ENCODE results near the gene TRANK1. TPM values are rescaled to one million over a fixed set of nuclear protein-coding genes. Genes with fewer than 3 reads are reported as not detected.

The TRANK1 gene
- total and polyA plus RNA-seq, 2 of the 8 experiments (the other 6 are each of a cell fraction or from before 2014, with no cell fraction given): 2.9 to 8.8 TPM

DNA sequence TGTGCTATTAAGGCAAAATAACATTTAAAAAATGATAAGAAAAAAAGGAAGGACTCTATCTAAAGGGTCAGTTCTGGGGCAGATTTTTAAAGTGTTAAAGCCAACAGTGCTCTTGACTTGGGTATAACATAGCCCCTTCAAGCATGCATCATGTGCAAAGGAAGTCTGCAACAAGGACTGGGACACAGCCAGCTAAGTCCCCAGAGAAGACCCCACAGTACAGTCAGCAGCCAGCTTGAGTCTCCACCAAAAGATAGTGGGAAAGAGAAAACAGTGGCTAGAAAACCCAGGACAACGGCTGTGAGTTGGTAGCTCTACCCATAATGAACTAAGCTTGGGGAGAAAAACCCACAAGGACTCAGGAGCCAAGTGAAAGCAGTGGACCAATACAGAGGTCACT lies 94.1 kb downstream of the TRANK1 start:
- no peak overlapping the region for H3K14ac ChIP-seq (ENCODE audit: insufficient read length)
- no peak overlapping the region for H2BK15ac ChIP-seq (ENCODE audit: low read length)
- POLR2A ChIA-PET (ENCODE audit: partially characterized antibody): no interaction called here
- 80% methylated on average over 1 of the region's 1 CpG; no CpG with 5 or more reads in 1 of the 2 experiments for WGBS, 2 experiments (ENCODE audit: extremely low coverage in 1 of 2, insufficient coverage in 1 of 2, insufficient read length in 1 of 2, insufficient replicate concordance in 2 of 2, low coverage in 1 of 2, low lambda C conversion rate in 2 of 2, missing lambda C conversion rate in 1 of 2)
- H3K23ac ChIP-seq (ENCODE audit: insufficient read length): no peak overlapping the region
- no peaks in the 10 kb centered on the region for H4K20me1 ChIP-seq (replicated peaks in 1 of 2; ENCODE audit: control insufficient read depth in 1 of 2, insufficient read depth in 2 of 2, low read length in 2 of 2)
- no peaks in the 10 kb centered on the region for H3K79me1 ChIP-seq (ENCODE audit: low read depth, low read length)
- H2AFZ ChIP-seq (ENCODE audit: low read length): no peak overlapping the region
- no peaks in the 10 kb centered on the region for H3K4me1 ChIP-seq (replicated peaks in 1 of 4; ENCODE audit: control insufficient read depth in 3 of 4, insufficient read depth in 4 of 4, low read length in 3 of 4)
- H4K8ac ChIP-seq (ENCODE audit: extremely low read depth, insufficient read depth, low read length): no peak overlapping the region
- H2AK5ac ChIP-seq (ENCODE audit: low read depth, low read length): no peak overlapping the region
- H3K56ac ChIP-seq (replicated peaks; ENCODE audit: insufficient read length, low read depth, low read length): no peak overlapping the region
- no peak for DNase-seq (ENCODE audit: low read depth in 1 of 2, low spot score in 2 of 2)
- no peak for FAIRE-seq
- H3K23me2 ChIP-seq (ENCODE audit: low read depth, low read length): no peaks in the 10 kb centered on the region
- H3K9me3 ChIP-seq (ENCODE audit: insufficient read depth in 2 of 2, low read depth in 1 of 2, low read length in 1 of 2): no peaks in the 10 kb centered on the region
- H2BK120ac ChIP-seq (replicated peaks; ENCODE audit: low read depth, low read length): no peak overlapping the region
- no peaks in the 10 kb centered on the region for H3K79me2 ChIP-seq (ENCODE audit: control insufficient read depth in 1 of 2, insufficient read depth in 2 of 2, low read length in 2 of 2)
- CTCF ChIA-PET (ENCODE audit: partially characterized antibody): interaction anchor here (0.8 to 1.6 kb wide), 4 partner anchors 13 to 122 kb away, joined by 3 to 7 read pairs (median 3); no protein-coding TSS in a partner anchor
- H3K4me2 ChIP-seq (ENCODE audit: insufficient read depth in 1 of 2, low read depth in 2 of 2, low read length in 2 of 2): no peak overlapping the region
- no peak overlapping the region for H4K5ac ChIP-seq (ENCODE audit: insufficient read length, low read depth, low read length)
- no peak overlapping the region for H3K4ac ChIP-seq (replicated peaks; ENCODE audit: insufficient read length, low read depth, low read length)
- no peak overlapping the region for H3K4me3 ChIP-seq (ENCODE audit: extremely low read depth in 1 of 4, insufficient read depth in 2 of 4, low read depth in 3 of 4, low read length in 4 of 4)
- no peak overlapping the region for H2BK12ac ChIP-seq (ENCODE audit: low read depth, low read length)
- no peaks in the 10 kb centered on the region for H3K27me3 ChIP-seq (replicated peaks in 1 of 4; ENCODE audit: control insufficient read depth in 3 of 4, extremely low read depth in 1 of 4, insufficient read depth in 3 of 4, low read length in 3 of 4)
- H3K36me3 ChIP-seq (ENCODE audit: control insufficient read depth in 2 of 4, insufficient read depth in 4 of 4, low read length in 3 of 4): no peaks in the 10 kb centered on the region
- H3K9ac ChIP-seq (replicated peaks in 1 of 4; ENCODE audit: extremely low read depth in 1 of 4, low read depth in 3 of 4, low read length in 3 of 4): no peak overlapping the region
- no peak overlapping the region for H4K91ac ChIP-seq (replicated peaks; ENCODE audit: insufficient read length, low read length)
- H2BK20ac ChIP-seq (ENCODE audit: low read length): no peak overlapping the region
- H3K27ac ChIP-seq (ENCODE audit: low read depth, low read length): no peak overlapping the region
- no peak overlapping the region for H3K18ac ChIP-seq (ENCODE audit: extremely low read depth, low read length)
- H2BK5ac ChIP-seq (ENCODE audit: low read depth, low read length): no peak overlapping the region
- TF ChIP-seq, protein P1, sequence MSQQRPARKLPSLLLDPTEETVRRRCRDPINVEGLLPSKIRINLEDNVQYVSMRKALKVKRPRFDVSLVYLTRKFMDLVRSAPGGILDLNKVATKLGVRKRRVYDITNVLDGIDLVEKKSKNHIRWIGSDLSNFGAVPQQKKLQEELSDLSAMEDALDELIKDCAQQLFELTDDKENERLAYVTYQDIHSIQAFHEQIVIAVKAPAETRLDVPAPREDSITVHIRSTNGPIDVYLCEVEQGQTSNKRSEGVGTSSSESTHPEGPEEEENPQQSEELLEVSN (IDR thresholded peaks at IDR 0.05): no peak
- no peak for TF ChIP-seq POLR2AphosphoS5 (IDR thresholded peaks at IDR 0.05; ENCODE audit: low read depth, low read length)
- TF ChIP-seq HDAC6 (IDR thresholded peaks at IDR 0.05; ENCODE audit: low read depth, low read length): no peak
- no peak for TF ChIP-seq PHF8 (conservative IDR thresholded peaks at IDR 0.05; ENCODE audit: low read depth, low read length)
- no peak for TF ChIP-seq RNF2 (IDR thresholded peaks at IDR 0.05; ENCODE audit: borderline replicate concordance, low read depth, low read length, missing control alignments, poor library complexity, severe bottlenecking)
- TF ChIP-seq SIX5 (IDR thresholded peaks at IDR 0.05; ENCODE audit: low read depth, low read length): no peak
- no peak for TF ChIP-seq JUN (IDR thresholded peaks at IDR 0.05; ENCODE audit: low read depth, low read length)
- TF ChIP-seq EZH2 (IDR thresholded peaks at IDR 0.05; ENCODE audit: low read depth, low read length, severe bottlenecking): no peak
- no peak for TF ChIP-seq CTBP2 (IDR thresholded peaks at IDR 0.05; ENCODE audit: borderline replicate concordance, insufficient read depth, insufficient read length, low read length)
- TF ChIP-seq CHD2 (IDR thresholded peaks at IDR 0.05; ENCODE audit: low read length): no peak
- TF ChIP-seq SIRT6 (IDR thresholded peaks at IDR 0.05; ENCODE audit: low read length): no peak
- no peak for TF ChIP-seq SP2 (IDR thresholded peaks at IDR 0.05; ENCODE audit: low read length)
- TF ChIP-seq JUND (IDR thresholded peaks at IDR 0.05; ENCODE audit: low read length): no peak

Measured in H1 (cell line).